Measurements from ENCODE around the gene UCK2. TPM values are rescaled to one million over a fixed set of nuclear protein-coding genes. Genes with fewer than 3 reads are reported as not detected.

UCK2 gene
- total RNA-seq, 1 donor from 2014 or later, result 8.3 TPM

DNA sequence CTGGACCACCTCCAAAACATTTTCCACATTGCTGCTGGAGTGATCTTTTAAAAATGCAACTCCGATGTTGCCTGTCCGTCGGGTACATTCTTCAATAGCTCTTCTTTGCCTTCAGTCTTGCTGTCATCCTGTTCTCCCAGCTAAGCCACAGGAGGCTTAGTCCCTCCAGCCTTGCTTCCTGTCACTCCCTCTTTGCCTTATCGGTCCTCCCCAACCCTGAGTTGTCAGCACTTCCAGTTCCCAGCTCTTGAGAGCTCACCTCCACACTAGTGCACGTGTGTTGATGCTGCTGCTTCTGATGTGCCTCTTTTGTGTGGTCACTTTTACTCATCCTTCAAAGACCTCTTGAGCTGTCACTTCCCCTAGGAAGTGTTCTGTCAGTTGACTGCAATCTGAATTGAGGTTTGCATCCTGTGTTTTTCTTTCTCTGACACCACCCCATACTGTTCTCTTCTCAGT lies 15.3 kb downstream of the UCK2 start:
- H3K36me3 ChIP-seq, result no peaks in the 10 kb centered on the region
- TF ChIP-seq, protein P1, sequence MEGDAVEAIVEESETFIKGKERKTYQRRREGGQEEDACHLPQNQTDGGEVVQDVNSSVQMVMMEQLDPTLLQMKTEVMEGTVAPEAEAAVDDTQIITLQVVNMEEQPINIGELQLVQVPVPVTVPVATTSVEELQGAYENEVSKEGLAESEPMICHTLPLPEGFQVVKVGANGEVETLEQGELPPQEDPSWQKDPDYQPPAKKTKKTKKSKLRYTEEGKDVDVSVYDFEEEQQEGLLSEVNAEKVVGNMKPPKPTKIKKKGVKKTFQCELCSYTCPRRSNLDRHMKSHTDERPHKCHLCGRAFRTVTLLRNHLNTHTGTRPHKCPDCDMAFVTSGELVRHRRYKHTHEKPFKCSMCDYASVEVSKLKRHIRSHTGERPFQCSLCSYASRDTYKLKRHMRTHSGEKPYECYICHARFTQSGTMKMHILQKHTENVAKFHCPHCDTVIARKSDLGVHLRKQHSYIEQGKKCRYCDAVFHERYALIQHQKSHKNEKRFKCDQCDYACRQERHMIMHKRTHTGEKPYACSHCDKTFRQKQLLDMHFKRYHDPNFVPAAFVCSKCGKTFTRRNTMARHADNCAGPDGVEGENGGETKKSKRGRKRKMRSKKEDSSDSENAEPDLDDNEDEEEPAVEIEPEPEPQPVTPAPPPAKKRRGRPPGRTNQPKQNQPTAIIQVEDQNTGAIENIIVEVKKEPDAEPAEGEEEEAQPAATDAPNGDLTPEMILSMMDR (IDR thresholded peaks at IDR 0.05), result no peak
- peaks cover 17% of the 10 kb centered on the region for H3K4me1 ChIP-seq
- H3K9me3 ChIP-seq, result no peaks in the 10 kb centered on the region
- H3K4me3 ChIP-seq, result no peak overlapping the region
- peaks cover 5% of the 10 kb centered on the region for H3K27me3 ChIP-seq (ENCODE audit: low read depth)
- no peak for ATAC-seq
- DNase-seq, result no peak
- intact Hi-C loops (cut with DNase I), result no loop called here
- no peak overlapping the region for H3K27ac ChIP-seq

DNA sequence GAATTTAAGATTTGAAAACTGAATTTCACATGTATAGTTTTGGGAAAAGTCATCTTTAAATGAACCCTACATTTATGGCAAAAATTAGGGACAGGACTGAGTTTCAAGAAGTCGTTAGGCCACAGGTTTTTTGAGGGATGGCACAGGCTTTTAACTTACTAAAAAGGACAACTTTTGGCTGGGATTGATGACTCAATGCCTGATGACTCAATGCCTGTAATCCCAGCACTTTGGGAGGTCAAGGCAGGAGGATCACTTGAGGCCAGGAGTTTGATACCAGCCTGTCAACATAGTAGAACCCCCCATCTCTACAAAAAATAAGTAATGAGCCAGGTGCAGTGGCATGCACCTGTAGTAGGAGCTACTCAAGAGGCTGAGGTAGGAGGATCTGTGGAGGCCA lies 15.9 kb downstream of the UCK2 start:
- ATAC-seq (no peak), DNase-seq (no peak)
- intact Hi-C loops (cut with DNase I), result no loop called here
- Histone ChIP-seq H3K9me3 (no peaks in the 10 kb centered on the region), H3K4me1 (peaks cover 11% of the 10 kb centered on the region), H3K4me3 (no peak overlapping the region), H3K27me3 (ENCODE audit: low read depth) (peaks cover 5% of the 10 kb centered on the region), H3K27ac (no peak overlapping the region), H3K36me3 (no peaks in the 10 kb centered on the region)
- TF ChIP-seq, protein P1 (IDR thresholded peaks at IDR 0.05), result no peak

DNA sequence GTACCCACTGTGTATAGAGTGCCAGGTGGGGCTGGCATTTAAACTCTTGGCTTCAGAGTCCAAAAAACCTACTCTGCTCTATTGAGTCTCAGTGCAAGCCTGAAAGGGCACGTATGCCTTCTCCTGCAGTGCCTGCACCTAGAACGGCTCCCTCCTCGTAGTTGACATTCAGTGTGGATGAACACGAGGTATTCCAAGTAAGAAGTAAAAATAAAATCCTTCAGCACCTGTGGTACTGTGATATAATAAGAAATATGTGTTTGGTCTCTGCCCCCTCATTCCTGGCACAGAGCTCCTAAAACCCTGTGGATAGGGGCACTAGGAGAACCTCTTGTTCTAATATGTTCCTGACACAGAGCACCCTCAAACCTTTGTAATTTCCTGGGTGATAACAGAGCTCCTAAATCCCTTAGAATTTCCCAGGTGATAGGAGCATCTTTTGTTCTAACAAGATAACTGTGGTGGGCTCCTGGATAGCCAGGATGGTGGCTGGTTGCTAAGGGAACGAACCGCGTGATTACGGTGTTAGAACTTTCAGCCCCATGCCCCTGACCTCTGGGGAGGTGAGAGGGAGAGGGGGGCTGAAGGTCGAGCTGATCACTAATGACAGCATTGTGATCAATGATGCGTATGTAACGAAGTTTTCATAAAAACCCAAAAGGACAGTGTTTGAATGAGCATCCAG lies 16.8 kb downstream of the UCK2 start:
- intact Hi-C loops (cut with DNase I), result no loop called here
- Histone ChIP-seq H3K36me3 (no peaks in the 10 kb centered on the region), H3K9me3 (no peaks in the 10 kb centered on the region), H3K27me3 (ENCODE audit: low read depth) (peaks cover 5% of the 10 kb centered on the region), H3K4me1 (peaks cover 12% of the 10 kb centered on the region), H3K27ac (no peak overlapping the region), H3K4me3 (no peak overlapping the region)
- TF ChIP-seq, protein P1 (IDR thresholded peaks at IDR 0.05), result no peak
- ATAC-seq (no peak), DNase-seq (no peak)

DNA sequence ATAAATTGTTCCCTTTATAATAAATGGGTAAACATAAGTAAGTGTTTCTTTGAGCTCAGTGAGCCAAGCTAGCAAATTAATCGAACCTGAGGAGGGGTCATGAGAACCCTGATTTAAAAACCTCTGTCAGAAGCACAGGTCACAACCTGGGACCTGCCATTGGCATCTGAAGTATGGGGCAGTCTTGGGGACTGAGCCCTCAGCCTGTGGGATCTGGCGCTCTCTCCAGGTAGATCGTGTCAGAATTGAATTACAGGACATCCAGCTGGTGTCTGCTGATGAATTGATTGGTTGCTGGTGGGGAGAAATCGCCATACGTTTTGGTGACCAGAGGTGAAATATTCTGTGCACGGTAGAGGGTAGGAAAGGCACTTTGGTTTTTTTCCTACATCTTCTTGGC lies 17.5 kb downstream of the UCK2 start:
- Histone ChIP-seq H3K27me3 (ENCODE audit: low read depth) (no peaks in the 10 kb centered on the region), H3K4me1 (peaks cover 17% of the 10 kb centered on the region), H3K36me3 (no peaks in the 10 kb centered on the region), H3K4me3 (no peak overlapping the region), H3K27ac (no peak overlapping the region), H3K9me3 (no peaks in the 10 kb centered on the region)
- ATAC-seq, result no peak
- intact Hi-C loops (cut with DNase I), result no loop called here
- TF ChIP-seq, protein P1 (IDR thresholded peaks at IDR 0.05), result no peak
- no peak for DNase-seq

DNA sequence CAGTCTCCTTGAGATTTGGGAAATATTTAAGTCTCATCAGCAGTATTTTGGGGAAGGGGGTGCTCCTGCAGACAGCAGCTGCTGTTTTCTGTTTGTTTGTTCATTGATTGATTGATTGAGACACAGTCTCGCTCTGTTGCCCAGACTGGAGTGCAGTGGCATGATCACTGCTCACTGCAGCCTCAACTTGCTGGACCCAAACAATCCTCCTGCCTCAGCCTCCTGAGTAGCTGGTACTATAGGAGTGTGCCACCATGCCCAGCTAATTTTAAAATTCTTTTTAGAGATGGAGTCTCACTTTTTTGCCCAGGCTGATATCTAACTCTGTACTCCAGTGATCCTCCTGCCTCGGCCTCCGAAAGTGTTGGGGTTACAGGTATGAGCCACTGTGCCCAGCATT lies 18.2 kb downstream of the UCK2 start:
- H3K36me3 ChIP-seq, result no peaks in the 10 kb centered on the region
- intact Hi-C loops (cut with DNase I), result no loop called here
- no peaks in the 10 kb centered on the region for H3K27me3 ChIP-seq (ENCODE audit: low read depth)
- no peak overlapping the region for H3K27ac ChIP-seq
- TF ChIP-seq, protein P1 (IDR thresholded peaks at IDR 0.05), result no peak
- H3K4me1 ChIP-seq, result peaks cover 17% of the 10 kb centered on the region
- no peak overlapping the region for H3K4me3 ChIP-seq
- no peaks in the 10 kb centered on the region for H3K9me3 ChIP-seq
- DNase-seq (no peak), ATAC-seq (no peak)
